HepG2 (cell line): ENCODE measurements around the gene ANKIB1. TPM values are rescaled to one million over a fixed set of nuclear protein-coding genes. Genes with fewer than 3 reads are reported as not detected.

ENCODE experiments used
- ATAC-seq: fragments of 200-7000 bp; cut with Tn5 transposase; 3 replicates; pipeline ENCODE4 v1.9.1; 2020; ENCODE audit warnings: mild to moderate bottlenecking, moderate library complexity
- BruUV-seq: library from RNA; stranded (reverse); fragments of 400-500 nt; replicated peaks from 2 replicates; lab custom pipeline; 2021; lab: Mats Ljungman, UMichigan
- CTCF ChIA-PET: fragments of 300-600 bp; formaldehyde crosslinking; extraction: SDS; loops from one replicate; lab custom pipeline; 2021; ENCODE audit warnings: low total read pairs, inconsistent platforms, low intra/inter-chr PET ratio; lab: Yijun Ruan, JAX
- POLR2A ChIA-PET: fragments of 350-600 bp; sonication (Branson Sonifier 250); formaldehyde crosslinking; loops from one replicate; lab custom pipeline; 2020; ENCODE audit warnings: antibody characterized with exemption, inconsistent platforms; lab: Yijun Ruan, JAX
- DNase-seq: peaks from one replicate; pipeline ENCODE4 v3.0.0-alpha.2; 2015; ENCODE audit warnings: low spot score
- FAIRE-seq: peaks from 3 replicates; lab custom pipeline; 2011; peaks lifted over from hg19 to GRCh38; lab: Jason Lieb, UNC
- H2AFZ ChIP-seq: one replicate; pipeline ENCODE4 v1.6.1; 2011; ENCODE audit warnings: low read length, inconsistent platforms
- H3K27ac ChIP-seq: fragments of 300-600 bp; 3 replicates; pipeline ENCODE4 v1.8.0; 2011; ENCODE audit warnings: mixed run types, mild to moderate bottlenecking, mixed read lengths, low read length, inconsistent platforms; ENCODE audit not compliant: insufficient read depth; ENCODE audit errors: extremely low read length
- H3K27me3 ChIP-seq, 2 experiments: fragments of 200-600 bp in 1 of 2; 2 replicates in 1 of 2; 3 replicates in 1 of 2; pipeline versions ENCODE4 v1.6.0 to v1.8.0; 2011; ENCODE audit warnings: low read length in 2 of 2, mild to moderate bottlenecking in 2 of 2, moderate library complexity in 2 of 2, inconsistent platforms in 1 of 2; ENCODE audit not compliant: insufficient read depth in 2 of 2, control insufficient read depth in 1 of 2
- H3K36me3 ChIP-seq, 2 experiments: fragments of 200-600 bp in 1 of 2; replicated peaks in 1 of 2; 2 replicates in 1 of 2; 3 replicates in 1 of 2; pipeline versions ENCODE4 v1.5.1 to v1.8.0; 2011; ENCODE audit warnings: low read length in 2 of 2, inconsistent platforms in 1 of 2; ENCODE audit not compliant: insufficient read depth in 2 of 2, control insufficient read depth in 1 of 2
- H3K4me1 ChIP-seq: 2 replicates; pipeline ENCODE4 v1.5.1; 2012; ENCODE audit warnings: low read length, inconsistent platforms; ENCODE audit not compliant: insufficient read depth
- H3K4me2 ChIP-seq: 2 replicates; pipeline ENCODE4 v1.6.0; 2011; ENCODE audit warnings: low read depth, low read length, inconsistent platforms
- H3K4me3 ChIP-seq, 3 experiments: fragments of 200-600 bp in 1 of 3; sonication (generic), shearing (Covaris generic) in 1 of 3; replicated peaks in 1 of 3; 2 replicates each; pipeline ENCODE4 v1.5.1; 2011 to 2016; ENCODE audit warnings: low read length in 3 of 3, inconsistent platforms in 2 of 3, low read depth in 2 of 3, mild to moderate bottlenecking in 2 of 3, control low read depth in 1 of 3, mixed read lengths in 1 of 3; ENCODE audit not compliant: insufficient read depth in 1 of 3
- H3K79me2 ChIP-seq: one replicate; pipeline ENCODE4 v1.6.1; 2011; ENCODE audit warnings: low read length, inconsistent platforms; ENCODE audit not compliant: insufficient read depth
- H3K9ac ChIP-seq: 2 replicates; pipeline ENCODE4 v1.6.0; 2011; ENCODE audit warnings: mild to moderate bottlenecking, low read depth, low read length, inconsistent platforms; ENCODE audit not compliant: insufficient read depth
- H3K9me3 ChIP-seq: 2 replicates; pipeline ENCODE4 v1.5.1; 2012; ENCODE audit warnings: mild to moderate bottlenecking, low read length
- H4K20me1 ChIP-seq: 2 replicates; pipeline ENCODE4 v1.6.0; 2011; ENCODE audit warnings: inconsistent platforms, mild to moderate bottlenecking, low read length, moderate library complexity; ENCODE audit not compliant: insufficient read depth
- ARID2 ChIP-seq: sonication (generic); formaldehyde crosslinking; IDR thresholded peaks from 2 replicates; pipeline ENCODE4 v1.8.1; 2022; ENCODE audit warnings: mild to moderate bottlenecking, missing genetic modification reagents, borderline replicate concordance
- HNRNPUL1 ChIP-seq: fragments of 200-400 bp; formaldehyde crosslinking; IDR thresholded peaks from 2 replicates; pipeline ENCODE4 v1.6.1; 2017; ENCODE audit warnings: low read depth, mild to moderate bottlenecking, low read length, moderate library complexity
- ISX ChIP-seq: sonication (generic); formaldehyde crosslinking; conservative IDR thresholded peaks from 2 replicates; pipeline ENCODE4 v1.5.0; 2020; ENCODE audit warnings: missing genetic modification reagents
- MLX ChIP-seq: IDR thresholded peaks from 2 replicates; pipeline ENCODE4 v1.6.1; 2016
- NR2F2 ChIP-seq: IDR thresholded peaks from 2 replicates; pipeline ENCODE4 v1.6.1; 2012; ENCODE audit warnings: low read depth, inconsistent platforms, borderline replicate concordance
- PAF1 ChIP-seq: IDR thresholded peaks from 2 replicates; pipeline ENCODE4 v1.6.1; 2016; ENCODE audit warnings: missing genetic modification reagents, missing compliant biosample characterization
- POLR2G ChIP-seq: fragments of 200-400 bp; formaldehyde crosslinking; IDR thresholded peaks from 2 replicates; pipeline ENCODE4 v1.6.1; 2018; ENCODE audit warnings: mild to moderate bottlenecking, low read depth, low read length, moderate library complexity
- RBFOX2 ChIP-seq: fragments of 200-400 bp; formaldehyde crosslinking; IDR thresholded peaks from 2 replicates; pipeline ENCODE4 v1.6.1; 2017; ENCODE audit warnings: low read depth, mild to moderate bottlenecking, low read length
- RBM22 ChIP-seq: fragments of 200-400 bp; formaldehyde crosslinking; optimal IDR thresholded peaks from 2 replicates; pipeline ENCODE3; 2017; ENCODE audit warnings: mild to moderate bottlenecking, low read length, moderate library complexity
- RXRA ChIP-seq: sonication (generic); formaldehyde crosslinking; IDR thresholded peaks from 2 replicates; pipeline ENCODE4 v1.5.1; 2020; ENCODE audit warnings: missing genetic modification reagents
- SIX1 ChIP-seq: sonication (generic); formaldehyde crosslinking; IDR thresholded peaks from 2 replicates; pipeline ENCODE4 v1.4.0; 2020; ENCODE audit warnings: missing genetic modification reagents, borderline replicate concordance
- ZBTB10 ChIP-seq: sonication (generic); formaldehyde crosslinking; IDR thresholded peaks from 2 replicates; pipeline ENCODE4 v1.4.0; 2020; ENCODE audit warnings: missing genetic modification reagents, borderline replicate concordance
- ZFP62 ChIP-seq: sonication (generic); formaldehyde crosslinking; IDR thresholded peaks from 2 replicates; pipeline ENCODE4 v1.4.0; 2020; ENCODE audit warnings: missing genetic modification reagents
- ZNF142 ChIP-seq: sonication (generic); formaldehyde crosslinking; IDR thresholded peaks from 2 replicates; pipeline ENCODE4 v1.4.0; 2020; ENCODE audit warnings: missing genetic modification reagents
- ZNF446 ChIP-seq: sonication (generic); formaldehyde crosslinking; IDR thresholded peaks from 2 replicates; pipeline ENCODE4 v1.5.0; 2020; ENCODE audit warnings: mild to moderate bottlenecking, missing genetic modification reagents
- ZNF792 ChIP-seq: IDR thresholded peaks from 2 replicates; pipeline ENCODE4 v1.6.1; 2016
- ZNF841 ChIP-seq: sonication (generic); formaldehyde crosslinking; IDR thresholded peaks from 2 replicates; pipeline ENCODE4 v1.8.1; 2023; ENCODE audit warnings: missing genetic modification reagents, borderline replicate concordance
- WGBS: methylation state at CpG from one replicate; pipeline ENCODE4 v1.1.6; 2017; ENCODE audit warnings: low lambda C conversion rate; 5-methylcytosine and 5-hydroxymethylcytosine counted together
- in situ Hi-C: cut with HindIII; loops from 2 replicates; pipeline ENCODE4 v1.10.0; 2017; ENCODE audit warnings: low pct_unique_long_range_greater_than_20kb; ENCODE audit not compliant: extremely low pct_ligation_motif_present
- intact Hi-C: fragments of 100-400 bp; cut with micrococcal nuclease; formaldehyde crosslinking; loops from one replicate; pipeline ENCODE4 v1.10.0; 2022; ENCODE audit not compliant: unreplicated experiment
- polyA plus RNA-seq, 8 experiments: library from polyadenylated mRNA; depleted of rRNA in 3 of 8; stranded (reverse) in 7 of 8; unstranded in 1 of 8; fragments of >200 nt; fragmentation: Illumina TruSeq in 4 of 8; extraction: Trizol in 4 of 8; gene quantifications; 2 replicates each; pipeline versions ENCODE4 v1.2.1 to v1.2.3, GENCODE V29; 2011 to 2016; ENCODE audit warnings: low read depth in 4 of 8, missing spikeins in 1 of 8, mixed read lengths in 1 of 8; ENCODE audit not compliant: insufficient read depth in 1 of 8
- total RNA-seq, 5 experiments: library from RNA; depleted of rRNA; stranded (reverse); fragments of >200 nt; fragmentation: Illumina TruSeq; extraction: Trizol; gene quantifications; 2 replicates each; pipeline ENCODE4 v1.2.3, GENCODE V29; 2016; ENCODE audit warnings: low read depth in 1 of 5

Gene ANKIB1
- total and polyA plus RNA-seq, 2 of the 13 experiments (the other 11 are each of a cell fraction or from before 2014, with no cell fraction given): 28.7 to 29.6 TPM

GRCh38 chr7:92303761-92304160 lies 58.0 kb downstream of the ANKIB1 start:
- TF ChIP-seq RBFOX2 (no peak), SIX1 (CRISPR knock-in tag) (no peak), RBM22 (no peak), RXRA (no peak), POLR2G (no peak), ARID2 (CRISPR knock-in tag) (no peak), ZFP62 (CRISPR knock-in tag) (no peak), ZNF446 (CRISPR knock-in tag) (no peak), HNRNPUL1 (no peak), ZNF142 (no peak), NR2F2 (no peak), ISX (CRISPR knock-in tag) (no peak), MLX (CRISPR knock-in tag) (no peak), ZNF841 (CRISPR knock-in tag) (no peak), PAF1 (CRISPR knock-in tag) (no peak), ZNF792 (CRISPR knock-in tag) (no peak), ZBTB10 (CRISPR knock-in tag) (no peak)
- FAIRE-seq: no peak

More at GRCh38 chr7:92303761-92304160, 58.0 kb downstream of the ANKIB1 start:
- DNase-seq (no peak), ATAC-seq (no peak)
- CTCF ChIA-PET: no interaction called here
- WGBS: 93% methylated on average over 2 of the region's 2 CpGs
- Histone ChIP-seq H3K27ac (no peak overlapping the region), H3K9me3 (no peaks in the 10 kb centered on the region), H4K20me1 (no peaks in the 10 kb centered on the region), H3K27me3 (no peaks in the 10 kb centered on the region), H3K79me2 (no peaks in the 10 kb centered on the region), H3K4me3 (no peak overlapping the region), H3K4me2 (no peak overlapping the region), H3K9ac (no peak overlapping the region), H3K36me3 (peaks cover 0 to 3% of the 10 kb centered on the region in 2 experiments; a peak in 1 of 5 replicates), H3K4me1 (no peaks in the 10 kb centered on the region), H2AFZ (no peak overlapping the region)
- POLR2A ChIA-PET: no interaction called here
- in situ Hi-C loops (no loop called here), intact Hi-C loops (no loop called here)
- no TSS peak for BruUV-seq
